GM12878 (cell line): ENCODE results near the gene IPP. TPM values are rescaled to one million over a fixed set of nuclear protein-coding genes. Genes with fewer than 3 reads are reported as not detected.

Source experiments
- BACH1 ChIP-seq: fragments of 450-650 bp; IDR thresholded peaks from 2 replicates; pipeline ENCODE4 v1.6.1; 2017; ENCODE audit warnings: mild to moderate bottlenecking, borderline replicate concordance
- CHD4 ChIP-seq: fragments of 200-600 bp; sonication (generic); IDR thresholded peaks from 2 replicates; pipeline ENCODE4 v1.6.1; 2016; ENCODE audit warnings: mild to moderate bottlenecking
- ESRRA ChIP-seq: IDR thresholded peaks from 2 replicates; pipeline ENCODE4 v1.6.1; 2012; ENCODE audit warnings: mild to moderate bottlenecking, low read length, improper control_type of control experiment
- EZH2 ChIP-seq: IDR thresholded peaks from 2 replicates; pipeline ENCODE4 v1.6.1; 2012; ENCODE audit warnings: low read depth, mild to moderate bottlenecking, control low read depth, inconsistent platforms, low read length, borderline replicate concordance; ENCODE audit not compliant: control insufficient read depth
- IKZF2 ChIP-seq, 2 experiments: fragments of 450-650 bp; IDR thresholded peaks; 2 replicates each; pipeline ENCODE4 v1.6.1; 2017; ENCODE audit warnings: mild to moderate bottlenecking in 2 of 2, moderate library complexity in 2 of 2
- KLF5 ChIP-seq: fragments of 450-650 bp; IDR thresholded peaks from 2 replicates; pipeline ENCODE4 v1.6.1; 2014; ENCODE audit warnings: mild to moderate bottlenecking; ENCODE audit not compliant: partially characterized antibody
- MTA2 ChIP-seq: fragments of 450-650 bp; IDR thresholded peaks from 2 replicates; pipeline ENCODE4 v1.6.1; 2016; ENCODE audit warnings: low read depth, mild to moderate bottlenecking, moderate library complexity
- NBN ChIP-seq: fragments of 450-650 bp; IDR thresholded peaks from 2 replicates; pipeline ENCODE4 v1.6.1; 2016
- PBX3 ChIP-seq: IDR thresholded peaks from 2 replicates; pipeline ENCODE4 v1.6.1; 2011; ENCODE audit warnings: mild to moderate bottlenecking, low read depth, low read length, moderate library complexity; ENCODE audit not compliant: insufficient replicate concordance
- RAD21 ChIP-seq: IDR thresholded peaks from 2 replicates; pipeline ENCODE4 v1.6.1; 2011; ENCODE audit warnings: mild to moderate bottlenecking, low read depth, low read length, moderate library complexity; ENCODE audit not compliant: insufficient read depth
- RB1 ChIP-seq: fragments of 450-650 bp; formaldehyde crosslinking; IDR thresholded peaks from 2 replicates; pipeline ENCODE4 v1.6.1; 2017; ENCODE audit warnings: mild to moderate bottlenecking, borderline replicate concordance
- SMAD5 ChIP-seq: IDR thresholded peaks from 2 replicates; pipeline ENCODE4 v1.6.1; 2016; ENCODE audit warnings: antibody characterized with exemption, low read depth
- SPI1 ChIP-seq: IDR thresholded peaks from 2 replicates; pipeline ENCODE4 v1.6.1; 2011; ENCODE audit warnings: low read depth, mild to moderate bottlenecking, low read length, moderate library complexity, borderline replicate concordance; ENCODE audit not compliant: insufficient read depth
- STAT1 ChIP-seq: fragments of 450-650 bp; conservative IDR thresholded peaks from 2 replicates; pipeline ENCODE4 v1.6.1; 2014; ENCODE audit warnings: antibody characterized with exemption, mild to moderate bottlenecking
- TBL1XR1 ChIP-seq: IDR thresholded peaks from 2 replicates; pipeline ENCODE4 v1.6.1; 2012; ENCODE audit warnings: low read depth, low read length, improper control_type of control experiment
- TCF12 ChIP-seq: IDR thresholded peaks from 2 replicates; pipeline ENCODE4 v1.6.1; 2011; ENCODE audit warnings: low read depth, mild to moderate bottlenecking, low read length
- ZBTB33 ChIP-seq: fragments of 450-650 bp; IDR thresholded peaks from 2 replicates; pipeline ENCODE4 v1.6.1; 2017; ENCODE audit warnings: mild to moderate bottlenecking
- ZNF687 ChIP-seq: fragments of 450-650 bp; IDR thresholded peaks from 2 replicates; pipeline ENCODE4 v1.6.1; 2017; ENCODE audit warnings: mild to moderate bottlenecking, moderate library complexity
- polyA plus RNA-seq, 11 experiments: library from polyadenylated mRNA; depleted of rRNA in 4 of 11; unstranded in 6 of 11; stranded (reverse) in 5 of 11; fragments of >200 nt; fragmentation: Nextera tagmentation in 4 of 11; fragmentation: Illumina TruSeq in 1 of 11; extraction: Ambion mirVana in 4 of 11; extraction: Trizol in 1 of 11; gene quantifications; 1 replicate in 1 of 11; 2 replicates in 10 of 11; pipeline versions ENCODE4 v1.2.1 to v1.2.3, GENCODE V29; 2011 to 2016; ENCODE audit warnings: inconsistent platforms in 2 of 11, missing spikeins in 2 of 11, low read depth in 1 of 11
- total RNA-seq, 4 experiments: library from RNA; depleted of rRNA in 3 of 4; stranded (reverse); fragments of >200 nt in 3 of 4; fragmentation: Illumina TruSeq in 1 of 4; extraction: Trizol in 1 of 4; gene quantifications; 2 replicates each; pipeline versions ENCODE4 v1.2.1 to v1.2.3, GENCODE V29; 2013 to 2021
- TF ChIP-seq, protein P1 (sequence below): IDR thresholded peaks from 2 replicates; pipeline ENCODE4 v1.6.1; 2012; ENCODE audit warnings: mild to moderate bottlenecking, low read depth, low read length

Gene IPP
- total and polyA plus RNA-seq, 10 of the 15 experiments (the other 5 are each of a cell fraction or from before 2014, with no cell fraction given), result 4.7 to 15.0 (median 10.4) TPM

DNA sequence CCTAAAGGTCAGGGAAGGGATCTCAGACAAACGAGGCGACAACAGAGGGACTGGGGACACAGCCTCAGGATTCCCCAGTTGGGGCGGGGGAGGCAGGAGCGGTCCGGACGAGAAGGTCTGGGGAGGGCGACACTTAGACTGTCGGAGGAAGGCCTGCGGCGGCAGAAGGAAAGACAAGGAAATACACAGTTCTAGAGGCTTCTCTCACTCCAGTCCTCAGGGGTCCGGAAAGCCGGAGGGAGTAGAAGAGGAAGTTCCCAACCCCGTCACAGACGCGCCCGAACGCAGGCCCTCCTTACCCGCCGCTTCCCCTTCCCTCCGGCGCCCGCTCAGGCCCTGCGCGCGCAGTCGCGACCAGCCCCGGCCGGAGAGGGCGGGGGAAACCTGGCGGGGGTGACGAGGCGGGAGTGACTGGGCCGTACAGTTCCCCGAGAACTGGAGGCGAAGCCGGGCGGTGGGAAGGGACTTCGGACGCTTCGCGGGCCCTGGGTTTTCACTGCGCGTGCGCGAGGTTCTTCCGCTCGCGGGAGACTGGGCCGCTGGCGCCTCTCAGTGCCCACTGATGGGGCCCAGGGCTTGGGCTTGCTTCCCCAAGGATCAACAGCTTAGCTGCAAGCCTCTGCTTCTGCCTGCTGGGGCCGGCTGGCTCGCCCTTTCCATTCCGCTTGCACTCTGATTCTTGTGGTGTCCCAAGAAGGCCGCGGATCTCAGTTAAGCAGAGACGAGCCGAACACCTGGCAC, at the start of gene IPP (continued):
- TF ChIP-seq PBX3, result peak; percentile 7
- peak; percentile 20; the same call in 1 of the 2 replicates for TF ChIP-seq TBL1XR1
- TF ChIP-seq CHD4, result no peak
- TF ChIP-seq RB1, result peak; percentile 83
- peak; percentile 53; the same call in 1 of the 2 replicates for TF ChIP-seq ZNF687
- TF ChIP-seq, protein P1, sequence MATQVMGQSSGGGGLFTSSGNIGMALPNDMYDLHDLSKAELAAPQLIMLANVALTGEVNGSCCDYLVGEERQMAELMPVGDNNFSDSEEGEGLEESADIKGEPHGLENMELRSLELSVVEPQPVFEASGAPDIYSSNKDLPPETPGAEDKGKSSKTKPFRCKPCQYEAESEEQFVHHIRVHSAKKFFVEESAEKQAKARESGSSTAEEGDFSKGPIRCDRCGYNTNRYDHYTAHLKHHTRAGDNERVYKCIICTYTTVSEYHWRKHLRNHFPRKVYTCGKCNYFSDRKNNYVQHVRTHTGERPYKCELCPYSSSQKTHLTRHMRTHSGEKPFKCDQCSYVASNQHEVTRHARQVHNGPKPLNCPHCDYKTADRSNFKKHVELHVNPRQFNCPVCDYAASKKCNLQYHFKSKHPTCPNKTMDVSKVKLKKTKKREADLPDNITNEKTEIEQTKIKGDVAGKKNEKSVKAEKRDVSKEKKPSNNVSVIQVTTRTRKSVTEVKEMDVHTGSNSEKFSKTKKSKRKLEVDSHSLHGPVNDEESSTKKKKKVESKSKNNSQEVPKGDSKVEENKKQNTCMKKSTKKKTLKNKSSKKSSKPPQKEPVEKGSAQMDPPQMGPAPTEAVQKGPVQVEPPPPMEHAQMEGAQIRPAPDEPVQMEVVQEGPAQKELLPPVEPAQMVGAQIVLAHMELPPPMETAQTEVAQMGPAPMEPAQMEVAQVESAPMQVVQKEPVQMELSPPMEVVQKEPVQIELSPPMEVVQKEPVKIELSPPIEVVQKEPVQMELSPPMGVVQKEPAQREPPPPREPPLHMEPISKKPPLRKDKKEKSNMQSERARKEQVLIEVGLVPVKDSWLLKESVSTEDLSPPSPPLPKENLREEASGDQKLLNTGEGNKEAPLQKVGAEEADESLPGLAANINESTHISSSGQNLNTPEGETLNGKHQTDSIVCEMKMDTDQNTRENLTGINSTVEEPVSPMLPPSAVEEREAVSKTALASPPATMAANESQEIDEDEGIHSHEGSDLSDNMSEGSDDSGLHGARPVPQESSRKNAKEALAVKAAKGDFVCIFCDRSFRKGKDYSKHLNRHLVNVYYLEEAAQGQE, result peak; percentile 23; the same call in 1 of the 2 replicates
- TF ChIP-seq ESRRA, result 0 out of 2 replicates have a peak, but pooled peaks have one; percentile 45
- peak; percentile 63 for TF ChIP-seq NBN
- peak; percentile 63; the same call in 1 of the 2 replicates for TF ChIP-seq TCF12
- TF ChIP-seq SMAD5, result peak; percentile 68; the same call in 1 of the 2 replicates
- peak; percentile 51 for TF ChIP-seq RAD21
- 0 out of 2 replicates have a peak, but pooled peaks have one; percentile 10 for TF ChIP-seq MTA2
- peak; percentile 74 for TF ChIP-seq SPI1
- 0 out of 2 replicates have a peak, but pooled peaks have one; percentile 18 for TF ChIP-seq ZBTB33
- no peak for TF ChIP-seq EZH2
- TF ChIP-seq IKZF2 (IDR thresholded peaks at IDR 0.05), result peak; percentile 73 to 76
- TF ChIP-seq STAT1, result 0 out of 2 replicates have a peak, but pooled peaks have one; percentile 76
- peak; percentile 74 for TF ChIP-seq KLF5
- peak; percentile 77 for TF ChIP-seq BACH1
